Esophagus squamous epithelium (tissue), 5 donors: ENCODE data around the gene C1orf122. TPM values are rescaled to one million over a fixed set of nuclear protein-coding genes. Genes with fewer than 3 reads are reported as not detected.

Source experiments
- DNase-seq: peaks from one replicate; lab custom pipeline; 2025; lab: John Stamatoyannopoulos, UW
- H3K27ac ChIP-seq, 4 donors: fragments of 200-600 bp; sonication (generic); one replicate each; pipeline ENCODE4 v1.5.1; 2016 to 2019; ENCODE audit warnings: mild to moderate bottlenecking in 1 of 4
- H3K27me3 ChIP-seq, 4 donors: fragments of 200-600 bp; sonication (generic); 1 replicate in 3 of 4; 2 replicates in 1 of 4; pipeline versions ENCODE4 v1.5.1 to v1.6.0; 2017 to 2021; ENCODE audit warnings: antibody characterized with exemption in 1 of 4
- H3K36me3 ChIP-seq, 3 donors: fragments of 200-600 bp; sonication (generic); one replicate each; pipeline ENCODE4 v1.5.1; 2016 to 2019
- H3K4me1 ChIP-seq, 3 donors: fragments of 200-600 bp; sonication (generic); one replicate each; pipeline ENCODE4 v1.5.1; 2017 to 2019
- H3K4me3 ChIP-seq, 4 donors: fragments of 200-600 bp; sonication (generic); 1 replicate in 3 of 4; 2 replicates in 1 of 4; pipeline ENCODE4 v1.5.1; 2016 to 2019; ENCODE audit warnings: mild to moderate bottlenecking in 2 of 4, moderate library complexity in 1 of 4
- H3K9me3 ChIP-seq, 3 donors: fragments of 200-600 bp; sonication (generic); one replicate each; pipeline ENCODE4 v1.5.1; 2016 to 2019
- CTCF ChIP-seq, 6 experiments: fragments of 450-650 bp in 4 of 6; fragments of 200-600 bp in 2 of 6; sonication (generic) in 2 of 6; IDR thresholded peaks; one replicate each; pipeline ENCODE4 v1.5.1; 2016 to 2019; ENCODE audit warnings: antibody characterized with exemption in 6 of 6, mild to moderate bottlenecking in 4 of 6, moderate library complexity in 4 of 6
- POLR2A ChIP-seq, 4 donors: fragments of 450-650 bp; IDR thresholded peaks; one replicate each; pipeline ENCODE4 v1.6.1; 2017; ENCODE audit warnings: antibody characterized with exemption in 4 of 4, mild to moderate bottlenecking in 4 of 4, moderate library complexity in 3 of 4
- WGBS, 2 donors: methylation state at CpG; one replicate each; pipeline ENCODE4 v1.1.5; 2018; 5-methylcytosine and 5-hydroxymethylcytosine counted together
- intact Hi-C: fragments of 100-400 bp; cut with DNase I; formaldehyde crosslinking; loops from one replicate; pipeline ENCODE4 v1.15.0; 2022
- total RNA-seq, 4 donors: library from RNA; depleted of rRNA; stranded (reverse); fragments of >200 nt; gene quantifications; one replicate each; pipeline ENCODE4 v1.1.0, GENCODE V29; 2016
- donor health status: DM: yes; HTN: yes; CAD: no.

The C1orf122 gene
- total RNA-seq, 4 donors from 2014 or later, result 40.9 to 60.2 (median 52.1) TPM

GRCh38 chr1:37840711-37841110, 33.1 kb downstream of the C1orf122 start:
- DNase-seq, result no peak
- no peaks in the 10 kb centered on the region for H3K9me3 ChIP-seq

GRCh38 chr1:37841652-37842051, 34.1 kb downstream of the C1orf122 start:
- H3K9me3 ChIP-seq, result no peaks in the 10 kb centered on the region
- H3K36me3 ChIP-seq, result peaks cover 0 to 82% (median 12%) of the 10 kb centered on the region in 3 donors
- 79 to 88% methylated on average over 3 of the region's 3 CpGs for WGBS, 2 donors
- peaks cover 0 to 18% (median 4%) of the 10 kb centered on the region in 3 donors for H3K4me1 ChIP-seq
- no peak overlapping the region for H3K27ac ChIP-seq
- no peak overlapping the region for H3K4me3 ChIP-seq
- H3K27me3 ChIP-seq, result no peaks in the 10 kb centered on the region
- no peak for TF ChIP-seq POLR2A (IDR thresholded peaks at IDR 0.05)
- no peak for TF ChIP-seq CTCF (IDR thresholded peaks at IDR 0.05)
- intact Hi-C loops, result no loop called here
- no peak for DNase-seq

More at GRCh38 chr1:37840711-37841110, 33.1 kb downstream of the C1orf122 start:
- H3K4me1 ChIP-seq, result peaks cover 0 to 8% (median 4%) of the 10 kb centered on the region in 3 donors
- H3K4me3 ChIP-seq, result no peak overlapping the region
- H3K27me3 ChIP-seq, result no peaks in the 10 kb centered on the region
- TF ChIP-seq CTCF (IDR thresholded peaks at IDR 0.05), result no peak
- TF ChIP-seq POLR2A (IDR thresholded peaks at IDR 0.05), result no peak
- intact Hi-C loops, result no loop called here
- peaks cover 0 to 82% (median 12%) of the 10 kb centered on the region in 3 donors for H3K36me3 ChIP-seq
- 44 to 67% methylated on average over 1 of the region's 1 CpG for WGBS, 2 donors
- H3K27ac ChIP-seq, result no peak overlapping the region

- Histone ChIP-seq H3K9me3 (no peaks in the 10 kb centered on the region), H3K4me3 (no peak overlapping the region), H3K27me3 (no peaks in the 10 kb centered on the region), H3K27ac (no peak overlapping the region), H3K4me1 (peaks cover 4 to 42% (median 12%) of the 10 kb centered on the region in 3 donors), H3K36me3 (peaks cover 0 to 60% (median 4%) of the 10 kb centered on the region in 3 donors)
- no peak for DNase-seq
- TF ChIP-seq POLR2A (IDR thresholded peaks at IDR 0.05) (no peak), CTCF (IDR thresholded peaks at IDR 0.05) (no peak)
- intact Hi-C loops, result no loop called here
These were observed 36.9 kb downstream of the C1orf122 start for GRCh38 chr1:37844536-37844935.

- TF ChIP-seq CTCF (IDR thresholded peaks at IDR 0.05) (no peak), POLR2A (IDR thresholded peaks at IDR 0.05) (no peak)
- Histone ChIP-seq H3K4me1 (peaks cover 11 to 47% (median 12%) of the 10 kb centered on the region in 3 donors), H3K36me3 (peaks cover 0 to 54% (median 0%) of the 10 kb centered on the region in 3 donors), H3K27ac (peak overlapping the region in 1 of 4 donors; percentile 2), H3K4me3 (no peak overlapping the region), H3K27me3 (no peaks in the 10 kb centered on the region), H3K9me3 (no peaks in the 10 kb centered on the region)
- WGBS, 2 donors, result 79 to 86% methylated on average over 5 of the region's 5 CpGs
- intact Hi-C loops, result no loop called here
- DNase-seq, result no peak
These were observed 37.6 kb downstream of the C1orf122 start for GRCh38 chr1:37845049-37845646.

- Histone ChIP-seq H3K27ac (peak overlapping the region in 1 of 4 donors; percentile 2), H3K4me3 (no peak overlapping the region), H3K4me1 (peaks cover 12 to 54% (median 13%) of the 10 kb centered on the region in 3 donors), H3K9me3 (no peaks in the 10 kb centered on the region), H3K27me3 (no peaks in the 10 kb centered on the region), H3K36me3 (peaks cover 0 to 47% (median 0%) of the 10 kb centered on the region in 3 donors)
- intact Hi-C loops, result no loop called here
- TF ChIP-seq CTCF (IDR thresholded peaks at IDR 0.05) (no peak), POLR2A (IDR thresholded peaks at IDR 0.05) (no peak)
- 36 to 54% methylated on average over 3 of the region's 3 CpGs for WGBS, 2 donors
- no peak for DNase-seq
These were observed 38.2 kb downstream of the C1orf122 start for GRCh38 chr1:37845786-37846185.
